Brain microvascular endothelial cell (primary cell): Measurements from ENCODE around the gene LARGE2.

ENCODE experiments used
- DNase-seq: peaks from one replicate; pipeline ENCODE4 v3.0.0-alpha.2; 2020
- H3K27ac ChIP-seq: fragments of 250-450 bp; sonication (Bioruptor Pico); 2 replicates; pipeline ENCODE4 v1.5.1; 2020; ENCODE audit warnings: mild to moderate bottlenecking, moderate library complexity
- H3K27me3 ChIP-seq: fragments of 250-450 bp; sonication (Bioruptor Pico); replicated peaks from 2 replicates; pipeline ENCODE4 v1.5.1; 2020; ENCODE audit warnings: mild to moderate bottlenecking
- H3K36me3 ChIP-seq: fragments of 250-450 bp; sonication (Bioruptor Pico); replicated peaks from 2 replicates; pipeline ENCODE4 v1.5.1; 2020; ENCODE audit warnings: mild to moderate bottlenecking
- H3K4me3 ChIP-seq: 2 replicates; pipeline ENCODE4 v1.5.1; 2011; ENCODE audit warnings: low read depth, mild to moderate bottlenecking, control low read depth, low read length, moderate library complexity
- in situ Hi-C: cut with HindIII; loops from 2 replicates; pipeline ENCODE4 v1.10.0; 2017; ENCODE audit warnings: low sequenced_read_pairs, low pct_ligation_motif_present
- TF ChIP-seq, protein P1 (sequence below): IDR thresholded peaks from 2 replicates; pipeline ENCODE4 v1.5.1; 2011; ENCODE audit warnings: low read depth, mild to moderate bottlenecking, moderate library complexity, low read length, control low read depth, inconsistent platforms; ENCODE audit errors: missing control alignments

The LARGE2 gene

DNA sequence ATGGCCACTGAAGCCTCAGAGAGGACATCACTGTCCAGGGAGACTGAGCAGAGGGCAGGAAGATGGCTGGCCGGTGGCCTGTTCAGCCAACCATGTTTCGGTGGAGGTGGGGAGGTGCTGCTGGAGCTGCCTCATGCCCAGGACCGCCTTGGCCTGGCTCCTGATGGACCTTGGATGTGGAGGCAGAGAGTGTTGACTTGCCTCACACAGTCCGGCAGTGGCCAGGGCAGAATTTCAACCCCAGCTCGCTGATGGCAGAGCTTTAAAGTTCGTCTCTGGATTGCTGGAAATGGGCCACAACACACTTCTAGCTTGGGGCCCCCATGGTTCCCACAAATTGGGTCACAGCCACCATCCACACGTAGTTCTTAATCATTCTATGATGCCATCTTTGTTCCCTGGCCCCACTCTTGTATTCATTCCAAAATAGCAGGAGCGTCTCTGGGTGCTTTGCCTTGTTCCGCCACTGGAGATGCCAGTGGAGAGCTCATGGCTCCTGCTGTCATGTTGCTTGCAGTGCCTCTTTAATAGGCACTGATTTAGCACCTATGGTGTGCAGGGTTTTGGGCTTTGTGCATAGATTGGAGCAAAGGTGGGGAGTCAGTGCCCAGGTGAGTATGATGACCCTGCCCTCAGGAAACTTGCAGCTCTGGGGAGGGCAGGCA lies 31.4 kb upstream of the LARGE2 start:
- TF ChIP-seq, protein P1, sequence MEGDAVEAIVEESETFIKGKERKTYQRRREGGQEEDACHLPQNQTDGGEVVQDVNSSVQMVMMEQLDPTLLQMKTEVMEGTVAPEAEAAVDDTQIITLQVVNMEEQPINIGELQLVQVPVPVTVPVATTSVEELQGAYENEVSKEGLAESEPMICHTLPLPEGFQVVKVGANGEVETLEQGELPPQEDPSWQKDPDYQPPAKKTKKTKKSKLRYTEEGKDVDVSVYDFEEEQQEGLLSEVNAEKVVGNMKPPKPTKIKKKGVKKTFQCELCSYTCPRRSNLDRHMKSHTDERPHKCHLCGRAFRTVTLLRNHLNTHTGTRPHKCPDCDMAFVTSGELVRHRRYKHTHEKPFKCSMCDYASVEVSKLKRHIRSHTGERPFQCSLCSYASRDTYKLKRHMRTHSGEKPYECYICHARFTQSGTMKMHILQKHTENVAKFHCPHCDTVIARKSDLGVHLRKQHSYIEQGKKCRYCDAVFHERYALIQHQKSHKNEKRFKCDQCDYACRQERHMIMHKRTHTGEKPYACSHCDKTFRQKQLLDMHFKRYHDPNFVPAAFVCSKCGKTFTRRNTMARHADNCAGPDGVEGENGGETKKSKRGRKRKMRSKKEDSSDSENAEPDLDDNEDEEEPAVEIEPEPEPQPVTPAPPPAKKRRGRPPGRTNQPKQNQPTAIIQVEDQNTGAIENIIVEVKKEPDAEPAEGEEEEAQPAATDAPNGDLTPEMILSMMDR: no peak
- in situ Hi-C loops: no loop called here
- Histone ChIP-seq H3K27ac (no peak overlapping the region), H3K36me3 (no peaks in the 10 kb centered on the region), H3K27me3 (no peaks in the 10 kb centered on the region), H3K4me3 (no peak overlapping the region)
- no peak for DNase-seq

DNA sequence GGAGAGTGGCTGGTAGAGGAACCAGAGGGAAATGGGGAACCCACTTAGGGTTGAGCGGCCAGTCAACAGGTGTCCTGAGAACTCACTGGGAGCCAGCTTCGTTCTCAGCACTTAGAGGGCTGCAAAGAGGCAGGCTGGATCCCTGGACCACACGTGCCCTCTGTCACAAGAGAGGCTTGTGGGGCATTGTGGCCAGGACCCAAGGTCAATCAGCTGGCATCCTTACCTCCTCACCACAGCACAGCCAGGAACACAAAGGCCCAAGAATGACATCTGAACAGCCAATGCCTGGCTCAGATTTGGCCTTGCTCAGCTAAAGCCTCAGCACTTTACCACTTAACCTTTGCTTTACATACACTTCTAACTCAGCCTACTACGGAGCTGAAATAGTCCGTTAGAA lies 29.6 kb upstream of the LARGE2 start:
- in situ Hi-C loops: no loop called here

DNA sequence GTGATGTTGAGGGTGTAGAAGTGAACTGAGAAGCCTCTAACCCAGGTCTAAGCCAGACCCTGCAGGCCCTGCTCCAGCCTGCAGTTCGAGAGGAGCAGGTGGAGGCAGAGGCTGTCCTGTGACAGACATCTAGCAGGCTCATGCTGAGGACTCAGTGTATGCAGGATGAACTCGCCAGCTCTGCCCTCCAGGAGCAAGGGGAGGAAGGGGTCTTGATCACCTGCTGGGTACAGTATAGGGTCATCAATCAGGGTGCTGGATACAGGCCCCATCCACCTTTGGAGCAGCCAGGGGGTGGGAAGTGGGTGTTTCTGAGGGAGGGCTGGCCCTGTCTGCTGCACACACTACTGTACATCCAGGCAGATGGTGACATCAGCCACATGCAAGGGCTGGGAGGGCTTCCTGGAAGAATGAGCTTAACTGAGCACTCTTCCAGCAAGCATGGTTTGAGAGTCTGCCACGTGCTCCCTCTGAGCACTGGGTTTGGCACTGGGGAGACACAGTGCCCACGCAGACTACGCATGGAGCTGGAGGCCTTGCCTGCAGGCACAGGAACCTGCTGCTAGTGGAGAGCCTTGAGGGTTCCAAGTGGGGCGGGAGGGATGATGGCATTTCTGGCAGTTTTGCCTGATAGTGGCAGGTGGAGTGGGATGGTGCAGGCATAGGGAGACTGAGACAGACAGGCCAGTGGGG lies 27.8 kb upstream of the LARGE2 start:
- Histone ChIP-seq H3K27me3 (no peaks in the 10 kb centered on the region), H3K36me3 (no peaks in the 10 kb centered on the region), H3K4me3 (no peak overlapping the region), H3K27ac (no peak overlapping the region)
- in situ Hi-C loops: no loop called here
- TF ChIP-seq, protein P1: no peak
- DNase-seq: no peak

More for the DNA sequence above, 29.6 kb upstream of the LARGE2 start:
- no peaks in the 10 kb centered on the region for H3K36me3 ChIP-seq
- no peak overlapping the region for H3K4me3 ChIP-seq
- H3K27ac ChIP-seq: no peak overlapping the region
- TF ChIP-seq, protein P1: no peak
- DNase-seq: no peak
- H3K27me3 ChIP-seq: no peaks in the 10 kb centered on the region

DNA sequence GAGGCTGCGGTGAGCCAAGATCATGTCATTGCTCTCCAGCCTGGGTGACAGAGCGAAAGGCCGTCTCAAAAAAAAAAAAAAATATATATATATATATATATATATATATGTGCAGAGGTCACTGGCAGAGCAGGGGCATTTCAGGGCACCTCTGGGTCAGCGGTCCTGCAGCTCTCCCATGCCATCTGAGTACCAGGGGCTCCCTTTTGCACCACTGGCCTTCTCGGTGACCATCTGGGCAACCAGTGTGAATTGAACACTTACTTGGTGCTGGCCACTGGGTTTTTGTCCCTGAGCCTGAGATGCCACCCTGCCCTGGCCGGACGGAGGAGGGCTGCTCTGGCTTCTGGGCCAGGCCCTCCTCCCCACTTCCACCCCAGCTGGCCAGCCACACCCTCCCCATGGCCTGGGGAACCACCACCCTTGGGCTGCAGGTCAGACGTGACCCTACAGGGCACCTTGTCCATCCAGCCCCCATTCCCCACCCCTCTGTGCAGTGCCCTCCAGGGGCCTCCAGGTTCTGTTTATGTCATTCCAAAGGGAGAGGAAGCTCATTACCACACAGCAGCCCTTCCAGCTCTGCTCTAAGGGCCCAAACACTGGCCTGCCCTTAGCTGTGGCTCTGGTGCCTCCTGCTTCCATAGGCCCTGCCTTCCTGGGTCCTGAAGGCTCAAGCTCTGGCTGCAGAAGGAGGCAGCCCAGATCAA lies 26.8 kb upstream of the LARGE2 start:
- in situ Hi-C loops: no loop called here
- TF ChIP-seq, protein P1: no peak
- Histone ChIP-seq H3K36me3 (no peaks in the 10 kb centered on the region), H3K27me3 (no peaks in the 10 kb centered on the region), H3K4me3 (no peak overlapping the region), H3K27ac (no peak overlapping the region)
- no peak for DNase-seq

DNA sequence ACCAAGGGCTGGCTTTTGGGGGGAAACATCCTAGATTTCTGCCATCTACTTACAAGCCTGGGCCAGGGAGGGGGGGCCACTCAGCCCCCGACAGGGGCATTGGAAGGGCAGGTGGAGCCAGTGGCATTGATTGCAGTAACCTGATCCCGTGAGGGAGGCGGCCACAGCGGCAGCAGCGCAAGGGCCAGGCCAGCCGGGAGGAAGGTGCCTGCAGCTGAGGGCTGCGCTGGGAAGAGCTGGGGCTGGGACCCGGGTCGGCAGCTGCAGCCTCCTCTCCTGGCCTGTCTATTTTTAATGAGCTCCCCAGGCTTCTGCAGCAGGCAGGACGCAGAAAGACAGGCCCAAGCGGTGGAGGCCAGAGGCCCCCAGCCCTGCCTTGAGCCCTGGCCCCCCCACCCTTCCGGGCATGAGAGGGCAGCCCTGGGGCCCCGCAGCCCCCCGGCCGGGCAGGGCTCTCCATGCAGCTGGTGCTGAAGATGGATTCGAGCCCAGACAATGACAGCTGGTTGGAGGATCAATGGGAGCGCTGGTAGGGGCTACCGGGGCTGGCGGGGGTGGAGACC lies 26.0 kb upstream of the LARGE2 start:
- no peaks in the 10 kb centered on the region for H3K27me3 ChIP-seq
- no peak overlapping the region for H3K4me3 ChIP-seq
- in situ Hi-C loops: no loop called here
- DNase-seq: no peak
- TF ChIP-seq, protein P1: no peak
- H3K36me3 ChIP-seq: no peaks in the 10 kb centered on the region
- no peak overlapping the region for H3K27ac ChIP-seq
